HepG2 (cell line): Measurements from ENCODE around the gene ITGA7. TPM values are rescaled to one million over a fixed set of nuclear protein-coding genes. Genes with fewer than 3 reads are reported as not detected.
A peak's percentile ranks its signal among the peaks of the same experiment; 100 is the strongest.

ENCODE experiments used
- ATAC-seq: fragments of 200-7000 bp; cut with Tn5 transposase; 3 replicates; pipeline ENCODE4 v1.9.1; 2020; ENCODE audit warnings: mild to moderate bottlenecking, moderate library complexity
- BruUV-seq: library from RNA; stranded (reverse); fragments of 400-500 nt; replicated peaks from 2 replicates; lab custom pipeline; 2021; lab: Mats Ljungman, UMichigan
- CTCF ChIA-PET: fragments of 300-600 bp; formaldehyde crosslinking; extraction: SDS; loops from one replicate; lab custom pipeline; 2021; ENCODE audit warnings: low total read pairs, inconsistent platforms, low intra/inter-chr PET ratio; lab: Yijun Ruan, JAX
- POLR2A ChIA-PET: fragments of 350-600 bp; sonication (Branson Sonifier 250); formaldehyde crosslinking; loops from one replicate; lab custom pipeline; 2020; ENCODE audit warnings: antibody characterized with exemption, inconsistent platforms; lab: Yijun Ruan, JAX
- DNase-seq: peaks from one replicate; pipeline ENCODE4 v3.0.0-alpha.2; 2015; ENCODE audit warnings: low spot score
- FAIRE-seq: peaks from 3 replicates; lab custom pipeline; 2011; peaks lifted over from hg19 to GRCh38; lab: Jason Lieb, UNC
- H2AFZ ChIP-seq: one replicate; pipeline ENCODE4 v1.6.1; 2011; ENCODE audit warnings: low read length, inconsistent platforms
- H3K27ac ChIP-seq: fragments of 300-600 bp; 3 replicates; pipeline ENCODE4 v1.8.0; 2011; ENCODE audit warnings: mixed run types, mild to moderate bottlenecking, mixed read lengths, low read length, inconsistent platforms; ENCODE audit not compliant: insufficient read depth; ENCODE audit errors: extremely low read length
- H3K27me3 ChIP-seq, 2 experiments: fragments of 200-600 bp in 1 of 2; 2 replicates in 1 of 2; 3 replicates in 1 of 2; pipeline versions ENCODE4 v1.6.0 to v1.8.0; 2011; ENCODE audit warnings: low read length in 2 of 2, mild to moderate bottlenecking in 2 of 2, moderate library complexity in 2 of 2, inconsistent platforms in 1 of 2; ENCODE audit not compliant: insufficient read depth in 2 of 2, control insufficient read depth in 1 of 2
- H3K36me3 ChIP-seq, 2 experiments: fragments of 200-600 bp in 1 of 2; replicated peaks in 1 of 2; 2 replicates in 1 of 2; 3 replicates in 1 of 2; pipeline versions ENCODE4 v1.5.1 to v1.8.0; 2011; ENCODE audit warnings: low read length in 2 of 2, inconsistent platforms in 1 of 2; ENCODE audit not compliant: insufficient read depth in 2 of 2, control insufficient read depth in 1 of 2
- H3K4me1 ChIP-seq: 2 replicates; pipeline ENCODE4 v1.5.1; 2012; ENCODE audit warnings: low read length, inconsistent platforms; ENCODE audit not compliant: insufficient read depth
- H3K4me2 ChIP-seq: 2 replicates; pipeline ENCODE4 v1.6.0; 2011; ENCODE audit warnings: low read depth, low read length, inconsistent platforms
- H3K4me3 ChIP-seq, 3 experiments: fragments of 200-600 bp in 1 of 3; sonication (generic), shearing (Covaris generic) in 1 of 3; replicated peaks in 1 of 3; 2 replicates each; pipeline ENCODE4 v1.5.1; 2011 to 2016; ENCODE audit warnings: low read length in 3 of 3, inconsistent platforms in 2 of 3, low read depth in 2 of 3, mild to moderate bottlenecking in 2 of 3, control low read depth in 1 of 3, mixed read lengths in 1 of 3; ENCODE audit not compliant: insufficient read depth in 1 of 3
- H3K79me2 ChIP-seq: one replicate; pipeline ENCODE4 v1.6.1; 2011; ENCODE audit warnings: low read length, inconsistent platforms; ENCODE audit not compliant: insufficient read depth
- H3K9ac ChIP-seq: 2 replicates; pipeline ENCODE4 v1.6.0; 2011; ENCODE audit warnings: mild to moderate bottlenecking, low read depth, low read length, inconsistent platforms; ENCODE audit not compliant: insufficient read depth
- H3K9me3 ChIP-seq: 2 replicates; pipeline ENCODE4 v1.5.1; 2012; ENCODE audit warnings: mild to moderate bottlenecking, low read length
- H4K20me1 ChIP-seq: 2 replicates; pipeline ENCODE4 v1.6.0; 2011; ENCODE audit warnings: inconsistent platforms, mild to moderate bottlenecking, low read length, moderate library complexity; ENCODE audit not compliant: insufficient read depth
- FOXO4 ChIP-seq: sonication (generic); formaldehyde crosslinking; conservative IDR thresholded peaks from 2 replicates; pipeline ENCODE4 v1.8.1; 2023; ENCODE audit warnings: missing genetic modification reagents
- HNF4A ChIP-seq: sonication (generic); formaldehyde crosslinking; IDR thresholded peaks from 2 replicates; pipeline ENCODE4 v1.4.0; 2020; ENCODE audit warnings: missing genetic modification reagents
- HNF4G ChIP-seq, 2 experiments: sonication (generic) in 1 of 2; formaldehyde crosslinking in 1 of 2; IDR thresholded peaks; 2 replicates each; pipeline versions ENCODE4 v1.4.0 to v1.6.1; 2011 to 2020; ENCODE audit warnings: borderline replicate concordance in 2 of 2, low read depth in 2 of 2, mild to moderate bottlenecking in 2 of 2, low read length in 1 of 2, missing genetic modification reagents in 1 of 2, moderate library complexity in 1 of 2
- MXD1 ChIP-seq: sonication (generic); formaldehyde crosslinking; IDR thresholded peaks from 2 replicates; pipeline ENCODE4 v1.4.0; 2020; ENCODE audit warnings: mild to moderate bottlenecking, missing genetic modification reagents
- NFATC3 ChIP-seq: sonication (generic); formaldehyde crosslinking; IDR thresholded peaks from 2 replicates; pipeline ENCODE4 v1.5.1; 2020; ENCODE audit warnings: mild to moderate bottlenecking, missing genetic modification reagents
- PAXIP1 ChIP-seq: sonication (generic); formaldehyde crosslinking; conservative IDR thresholded peaks from 2 replicates; pipeline ENCODE4 v1.4.0; 2020; ENCODE audit warnings: mild to moderate bottlenecking, missing genetic modification reagents, moderate library complexity
- RBM22 ChIP-seq: fragments of 200-400 bp; formaldehyde crosslinking; optimal IDR thresholded peaks from 2 replicates; pipeline ENCODE3; 2017; ENCODE audit warnings: mild to moderate bottlenecking, low read length, moderate library complexity
- SRSF1 ChIP-seq: fragments of 200-400 bp; formaldehyde crosslinking; optimal IDR thresholded peaks from 2 replicates; pipeline ENCODE3; 2017; ENCODE audit warnings: mild to moderate bottlenecking, low read depth, low read length, moderate library complexity
- ZFP36L2 ChIP-seq: sonication (generic); formaldehyde crosslinking; IDR thresholded peaks from 2 replicates; pipeline ENCODE4 v1.4.0; 2020; ENCODE audit warnings: missing genetic modification reagents
- ZMYM3 ChIP-seq: sonication (generic); formaldehyde crosslinking; IDR thresholded peaks from 2 replicates; pipeline ENCODE4 v1.5.1; 2020; ENCODE audit warnings: mild to moderate bottlenecking, missing genetic modification reagents
- ZNF260 ChIP-seq: sonication (generic); formaldehyde crosslinking; IDR thresholded peaks from 2 replicates; pipeline ENCODE4 v1.4.0; 2020; ENCODE audit warnings: missing genetic modification reagents, low read depth, mild to moderate bottlenecking, borderline replicate concordance
- ZSCAN22 ChIP-seq: sonication (generic); formaldehyde crosslinking; IDR thresholded peaks from 2 replicates; pipeline ENCODE4 v1.4.0; 2020; ENCODE audit warnings: mild to moderate bottlenecking, missing genetic modification reagents
- WGBS: methylation state at CpG from one replicate; pipeline ENCODE4 v1.1.6; 2017; ENCODE audit warnings: low lambda C conversion rate; 5-methylcytosine and 5-hydroxymethylcytosine counted together
- in situ Hi-C: cut with HindIII; loops from 2 replicates; pipeline ENCODE4 v1.10.0; 2017; ENCODE audit warnings: low pct_unique_long_range_greater_than_20kb; ENCODE audit not compliant: extremely low pct_ligation_motif_present
- intact Hi-C: fragments of 100-400 bp; cut with micrococcal nuclease; formaldehyde crosslinking; loops from one replicate; pipeline ENCODE4 v1.10.0; 2022; ENCODE audit not compliant: unreplicated experiment
- polyA plus RNA-seq, 8 experiments: library from polyadenylated mRNA; depleted of rRNA in 3 of 8; stranded (reverse) in 7 of 8; unstranded in 1 of 8; fragments of >200 nt; fragmentation: Illumina TruSeq in 4 of 8; extraction: Trizol in 4 of 8; gene quantifications; 2 replicates each; pipeline versions ENCODE4 v1.2.1 to v1.2.3, GENCODE V29; 2011 to 2016; ENCODE audit warnings: low read depth in 4 of 8, missing spikeins in 1 of 8, mixed read lengths in 1 of 8; ENCODE audit not compliant: insufficient read depth in 1 of 8
- total RNA-seq, 5 experiments: library from RNA; depleted of rRNA; stranded (reverse); fragments of >200 nt; fragmentation: Illumina TruSeq; extraction: Trizol; gene quantifications; 2 replicates each; pipeline ENCODE4 v1.2.3, GENCODE V29; 2016; ENCODE audit warnings: low read depth in 1 of 5

Gene ITGA7
- total and polyA plus RNA-seq, 2 of the 13 experiments (the other 11 are each of a cell fraction or from before 2014, with no cell fraction given), result 0.65 to 0.75 TPM

GRCh38 chr12:55699471-55700055 is 8.1 kb downstream of the ITGA7 start:
- FAIRE-seq, result no peak
- no TSS peak for BruUV-seq
- peak; percentile 39 for TF ChIP-seq HNF4A (CRISPR knock-in tag)
- no peak for TF ChIP-seq ZMYM3 (CRISPR knock-in tag)
- 0 out of 2 replicates have a peak, but pooled peaks have one; percentile 7 for TF ChIP-seq HNF4G (IDR thresholded peaks at IDR 0.05; ENCODE audit: borderline replicate concordance, low read depth, low read length)
- no peak for TF ChIP-seq HNF4G (CRISPR knock-in tag; IDR thresholded peaks at IDR 0.05; ENCODE audit: borderline replicate concordance, low read depth)
- TF ChIP-seq, all 625 proteins: peak for 2
- ChIA-PET CTCF (no interaction called here), POLR2A (interaction anchor here (2.1 kb wide), 1 partner anchor 18 kb away, joined by 5 read pairs; a partner anchor contains a TSS)
- DNase-seq (no peak), ATAC-seq (peak; percentile 7; the same call in 2 of the 3 replicates)
- Histone ChIP-seq H3K27me3 (peaks cover 6 to 17% of the 10 kb centered on the region in 2 experiments; a peak in 3 of 5 replicates), H2AFZ (no peak overlapping the region), H3K9me3 (no peaks in the 10 kb centered on the region), H3K4me3 (peak overlapping the region in 1 of 3 experiments; percentile 9; a peak in 1 of 6 replicates), H3K4me1 (peaks cover 84% of the 10 kb centered on the region), H4K20me1 (no peaks in the 10 kb centered on the region), H3K4me2 (peak overlapping the region; percentile 21; the same call in 1 of the 2 replicates), H3K9ac (no peak overlapping the region), H3K27ac (no peak overlapping the region), H3K79me2 (no peaks in the 10 kb centered on the region), H3K36me3 (no peaks in the 10 kb centered on the region)
- WGBS, result 4% methylated on average over 5 of the region's 5 CpGs
- intact Hi-C loops (no loop called here), in situ Hi-C loops (no loop called here)

GRCh38 chr12:55698965-55699364 is 8.7 kb downstream of the ITGA7 start:
- Histone ChIP-seq H4K20me1 (no peaks in the 10 kb centered on the region), H3K79me2 (no peaks in the 10 kb centered on the region), H3K9me3 (no peaks in the 10 kb centered on the region), H3K9ac (no peak overlapping the region), H2AFZ (no peak overlapping the region), H3K4me2 (no peak overlapping the region), H3K27me3 (peaks cover 6 to 13% of the 10 kb centered on the region in 2 experiments; a peak in 3 of 5 replicates), H3K27ac (no peak overlapping the region), H3K36me3 (no peaks in the 10 kb centered on the region), H3K4me3 (no peak overlapping the region), H3K4me1 (peaks cover 78% of the 10 kb centered on the region)
- ATAC-seq, result no peak
- FAIRE-seq, result no peak
- intact Hi-C loops (no loop called here), in situ Hi-C loops (no loop called here)
- POLR2A ChIA-PET, result interaction anchor here (1.0 kb wide), 1 partner anchor 17 kb away, joined by 3 read pairs; a partner anchor contains a TSS
- CTCF ChIA-PET, result no interaction called here
- no peak for DNase-seq
- BruUV-seq, result no TSS peak
- no CpG with 5 or more reads among the region's 1 CpG for WGBS
- TF ChIP-seq NFATC3 (CRISPR knock-in tag) (no peak), RBM22 (no peak), FOXO4 (no peak), ZSCAN22 (CRISPR knock-in tag) (no peak), MXD1 (CRISPR knock-in tag) (no peak), PAXIP1 (CRISPR knock-in tag) (no peak), SRSF1 (no peak), ZFP36L2 (CRISPR knock-in tag) (no peak), ZNF260 (CRISPR knock-in tag) (no peak)
